HT-29 (cell line): ENCODE results near the gene FZD8. TPM values are rescaled to one million over a fixed set of nuclear protein-coding genes. Genes with fewer than 3 reads are reported as not detected.

Source experiments
- DNase-seq: peaks from one replicate; pipeline ENCODE4 v3.0.0-alpha.2; 2015; ENCODE audit warnings: low spot score
- total RNA-seq: library from RNA; depleted of rRNA; stranded (reverse); fragments of >200 nt; shearing (Covaris generic); gene quantifications from 2 replicates; pipeline ENCODE4 v1.2.3, GENCODE V29; 2014

FZD8 gene
- total RNA-seq, 1 experiment from 2014 or later = 0.99 TPM

- peak; percentile 79 for DNase-seq
Observed at GRCh38 chr10:35640951-35641675, 983 bp downstream of the FZD8 start.

DNA sequence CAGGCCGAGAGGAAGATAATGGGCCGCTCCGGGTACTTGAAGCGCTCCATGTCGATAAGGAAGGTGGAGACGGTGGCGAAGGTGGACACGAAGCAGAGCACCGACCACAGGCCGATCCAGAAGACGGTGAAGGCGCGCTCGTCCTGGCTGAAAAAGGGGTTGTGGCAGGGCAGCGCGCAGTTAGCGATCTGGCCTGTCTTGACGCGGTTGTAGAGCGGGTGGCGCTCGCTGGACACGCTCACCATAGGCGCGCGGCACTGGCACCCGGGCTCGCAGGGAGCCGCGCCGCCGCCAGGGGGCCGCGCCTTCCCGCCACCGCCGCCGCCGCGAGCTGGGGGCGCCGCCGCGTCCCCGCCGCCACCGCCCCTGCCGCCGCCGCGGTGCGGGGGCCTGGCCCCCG is 1.6 kb downstream of the FZD8 start:
- DNase-seq = peak; percentile 44

- DNase-seq = no peak
Observed at GRCh38 chr10:35639728-35640401, 2.2 kb downstream of the FZD8 start.

- no peak for DNase-seq
Observed at GRCh38 chr10:35639021-35639727, 2.9 kb downstream of the FZD8 start.

DNA sequence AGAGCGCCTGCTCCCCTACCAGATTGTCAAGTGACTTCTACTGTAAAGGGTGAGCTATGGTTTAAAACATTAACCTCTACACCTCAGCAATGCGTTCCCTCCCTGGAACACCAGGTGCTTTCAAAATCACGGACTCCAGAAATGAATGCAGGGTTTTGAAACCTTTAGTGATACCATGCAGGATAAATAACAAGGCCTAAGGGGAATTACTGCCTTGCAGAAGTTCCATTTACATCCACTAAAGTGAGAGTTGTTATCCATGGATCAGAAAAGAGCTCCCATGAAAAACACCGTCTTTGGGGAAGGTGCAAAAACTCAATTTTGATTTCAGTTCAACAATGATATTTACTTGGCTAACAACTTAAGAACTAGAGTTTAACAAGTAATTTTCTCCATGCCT is 4.0 kb downstream of the FZD8 start:
- no peak for DNase-seq

DNA sequence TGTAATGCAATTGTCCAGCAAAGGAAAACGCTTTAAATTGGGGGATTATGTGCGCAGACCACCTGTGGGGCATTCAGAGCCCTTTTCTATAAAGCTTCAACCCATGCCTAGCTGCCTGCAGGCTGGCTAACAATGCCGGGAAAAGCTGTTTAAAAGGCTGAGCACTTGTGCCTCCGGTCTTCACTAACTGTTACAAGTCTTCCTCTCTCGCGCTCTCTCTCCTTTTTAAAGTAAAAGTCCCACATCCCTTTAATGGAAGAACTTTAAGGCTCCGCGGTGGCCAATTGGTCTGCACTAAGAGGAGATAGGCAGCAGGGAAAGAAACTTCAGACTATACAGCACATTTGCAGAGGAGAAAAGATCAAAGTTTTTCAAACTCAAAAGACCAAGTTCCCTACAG is 4.6 kb downstream of the FZD8 start:
- no peak for DNase-seq

DNA sequence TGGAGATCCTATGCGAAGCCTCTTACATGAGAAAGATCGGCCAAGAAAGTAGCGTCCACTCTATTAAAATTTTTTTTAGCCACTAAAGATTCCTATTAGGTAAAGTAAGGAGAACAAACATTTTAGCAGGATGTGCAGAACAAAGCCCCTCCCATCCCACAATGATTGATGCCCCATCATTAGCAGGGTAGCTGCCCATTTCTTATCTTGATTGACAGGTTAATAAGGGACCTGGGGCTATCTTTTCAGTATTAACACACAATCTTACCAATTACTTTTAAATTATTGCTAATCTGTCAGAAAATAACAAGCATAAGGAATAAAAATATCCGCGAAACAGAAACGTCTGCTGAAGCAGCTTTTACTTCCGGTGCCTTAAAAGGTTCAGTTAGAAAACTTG is 5.1 kb downstream of the FZD8 start:
- DNase-seq = no peak

DNA sequence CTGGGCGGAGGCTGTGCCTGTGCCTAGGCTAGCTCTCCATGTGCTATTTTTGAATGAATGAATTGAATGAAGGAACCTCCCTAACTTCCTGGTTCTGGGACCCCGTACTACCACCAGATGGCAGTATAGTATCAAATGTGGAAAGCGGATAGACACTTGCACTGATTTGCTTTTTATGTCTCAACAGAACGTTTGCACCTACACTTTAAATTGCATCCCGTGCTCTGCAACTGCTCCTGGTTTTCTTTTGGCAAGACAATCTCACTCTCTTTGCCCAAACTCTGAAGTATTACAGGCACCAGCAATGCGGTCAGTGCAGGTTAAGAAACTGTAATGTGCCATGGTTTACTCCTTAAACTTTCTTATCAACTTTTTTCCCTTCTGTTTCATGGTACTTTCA is 6.5 kb downstream of the FZD8 start:
- peak; percentile 73 for DNase-seq

DNA sequence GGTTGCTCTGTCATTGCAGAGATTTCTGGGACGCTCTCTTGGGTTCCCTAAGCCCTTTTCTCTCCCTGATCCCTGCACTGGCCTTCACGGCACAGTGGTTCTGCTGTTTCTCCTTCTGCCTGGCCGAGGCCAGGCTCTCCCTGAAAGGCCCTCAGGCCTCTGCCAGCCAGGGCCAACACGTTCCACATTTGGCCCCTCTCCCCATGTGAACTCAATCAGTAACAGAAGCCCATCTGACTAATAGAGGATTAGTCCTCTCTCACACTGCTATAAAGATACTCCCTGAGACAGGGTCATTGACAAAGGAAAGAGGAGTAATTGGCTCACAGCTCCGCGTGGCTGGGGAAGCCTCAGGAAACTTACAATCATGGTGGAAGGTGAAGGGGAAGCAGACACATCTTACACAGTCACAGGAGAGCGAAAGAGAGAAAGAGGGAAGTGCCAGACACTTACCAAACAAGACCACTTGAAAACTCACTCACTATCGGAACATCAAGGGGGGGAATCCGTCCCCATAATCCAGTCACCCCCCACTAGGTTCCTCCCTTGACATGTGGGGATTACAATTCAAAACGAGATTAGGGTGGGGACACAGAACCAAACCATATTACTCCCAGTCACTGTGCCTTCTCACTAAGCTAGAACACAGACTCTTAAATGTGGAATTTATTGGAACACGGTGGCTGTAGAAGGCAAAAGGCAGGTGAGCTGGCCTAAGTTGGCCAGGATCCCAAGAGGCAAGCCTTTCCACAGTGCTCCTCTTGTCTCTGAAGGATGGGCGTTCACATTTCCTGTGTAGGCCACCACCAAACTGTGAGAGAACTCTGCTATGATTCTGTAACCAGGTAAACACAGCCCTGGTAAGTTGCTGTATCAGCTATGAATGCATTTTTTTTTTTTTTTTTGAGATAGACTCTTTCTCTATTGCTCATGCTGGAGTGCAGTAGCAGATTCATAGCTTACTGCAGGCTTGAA is 8.8 kb downstream of the FZD8 start:
- DNase-seq = no peak

DNA sequence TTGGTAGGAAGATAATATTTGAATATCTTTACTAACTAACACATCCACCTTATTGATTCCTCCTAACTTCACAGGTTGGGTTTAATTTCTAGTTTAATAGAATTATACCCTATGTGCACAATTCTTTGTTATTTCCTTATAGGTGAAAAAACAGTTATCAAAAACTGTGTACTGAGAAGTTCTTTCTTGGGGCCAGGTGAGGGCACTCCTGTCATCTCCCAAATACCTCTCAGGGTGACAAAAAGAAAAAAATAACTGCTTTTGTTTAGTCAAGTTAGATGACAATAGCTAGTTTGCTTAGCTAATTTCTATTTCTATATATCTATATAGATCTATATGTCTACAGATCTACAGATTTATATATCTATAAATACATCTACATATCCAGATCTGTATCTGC is 10.1 kb downstream of the FZD8 start:
- no peak for DNase-seq

DNA sequence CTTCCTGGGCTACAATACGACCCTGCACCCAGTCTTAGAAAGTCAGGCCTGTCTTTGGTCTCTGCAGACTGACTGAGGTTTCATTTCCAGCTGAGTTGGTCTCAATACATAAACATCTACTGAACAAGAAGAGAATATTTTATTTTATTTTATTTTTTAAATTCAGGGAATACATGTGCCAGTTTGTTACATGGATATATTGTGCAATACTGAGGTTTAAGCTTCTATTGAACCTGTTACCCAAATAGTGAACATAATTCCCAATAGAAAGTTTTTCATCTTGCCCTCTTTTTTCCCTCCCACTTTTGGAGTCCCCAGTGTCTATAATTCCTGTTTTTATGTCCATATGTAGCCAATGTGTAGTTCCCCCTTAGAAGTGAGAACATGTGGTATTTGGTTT is 10.7 kb downstream of the FZD8 start:
- no peak for DNase-seq

- no peak for DNase-seq
Observed at GRCh38 chr10:35626971-35627507, 15.1 kb downstream of the FZD8 start.

DNA sequence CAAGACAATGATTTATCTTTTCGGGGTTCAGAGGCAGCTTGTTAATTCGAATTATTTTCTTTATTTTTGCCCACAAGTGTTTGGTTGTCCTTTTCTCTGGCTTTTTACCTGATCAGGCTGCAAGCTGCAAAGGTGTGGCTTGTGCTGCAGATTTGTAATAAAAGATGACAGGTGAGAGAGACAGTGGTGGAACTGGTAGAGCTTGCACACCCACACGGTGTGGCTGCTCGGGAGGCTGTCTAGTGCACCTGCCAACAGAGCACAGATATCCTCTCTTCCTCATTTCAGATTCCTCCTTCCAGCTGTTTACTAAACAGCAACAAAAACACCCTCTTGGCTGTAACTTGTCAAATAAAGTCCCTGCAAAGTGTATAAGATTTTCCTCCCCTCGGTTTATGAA is 27.8 kb downstream of the FZD8 start:
- DNase-seq = no peak

DNA sequence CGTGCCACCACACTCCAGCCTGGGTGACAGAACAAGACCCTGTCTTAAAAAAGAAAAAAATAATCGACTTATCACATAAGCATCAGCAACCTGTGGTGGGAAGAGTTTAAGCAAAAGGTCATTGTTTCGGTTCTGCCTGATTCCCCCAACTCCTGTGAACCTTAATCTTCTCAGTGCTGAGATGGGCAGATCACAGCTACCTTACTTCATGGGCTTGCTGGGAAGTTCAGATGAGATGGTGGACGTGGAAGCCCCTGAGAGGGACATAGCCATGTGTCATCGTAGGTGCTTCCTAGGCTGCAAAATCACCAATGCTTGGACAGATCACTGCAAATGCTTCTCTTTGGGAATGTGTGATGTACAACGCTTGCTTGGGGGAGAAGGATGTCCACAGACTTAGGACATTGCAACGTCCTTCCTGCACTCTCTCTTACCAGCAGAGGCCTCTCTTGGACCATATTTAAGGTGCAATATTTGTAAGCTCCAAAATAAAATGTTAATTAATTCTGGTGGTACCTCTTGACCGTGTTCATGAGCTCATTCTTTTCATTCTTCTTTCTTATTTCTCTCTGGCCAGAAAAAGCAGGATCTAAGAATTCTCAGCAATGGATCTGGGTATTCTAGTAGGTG is 28.4 kb downstream of the FZD8 start:
- peak; percentile 29 for DNase-seq

GRCh38 chr10:35613107-35613440 is 29.0 kb downstream of the FZD8 start:
- no peak for DNase-seq

DNA sequence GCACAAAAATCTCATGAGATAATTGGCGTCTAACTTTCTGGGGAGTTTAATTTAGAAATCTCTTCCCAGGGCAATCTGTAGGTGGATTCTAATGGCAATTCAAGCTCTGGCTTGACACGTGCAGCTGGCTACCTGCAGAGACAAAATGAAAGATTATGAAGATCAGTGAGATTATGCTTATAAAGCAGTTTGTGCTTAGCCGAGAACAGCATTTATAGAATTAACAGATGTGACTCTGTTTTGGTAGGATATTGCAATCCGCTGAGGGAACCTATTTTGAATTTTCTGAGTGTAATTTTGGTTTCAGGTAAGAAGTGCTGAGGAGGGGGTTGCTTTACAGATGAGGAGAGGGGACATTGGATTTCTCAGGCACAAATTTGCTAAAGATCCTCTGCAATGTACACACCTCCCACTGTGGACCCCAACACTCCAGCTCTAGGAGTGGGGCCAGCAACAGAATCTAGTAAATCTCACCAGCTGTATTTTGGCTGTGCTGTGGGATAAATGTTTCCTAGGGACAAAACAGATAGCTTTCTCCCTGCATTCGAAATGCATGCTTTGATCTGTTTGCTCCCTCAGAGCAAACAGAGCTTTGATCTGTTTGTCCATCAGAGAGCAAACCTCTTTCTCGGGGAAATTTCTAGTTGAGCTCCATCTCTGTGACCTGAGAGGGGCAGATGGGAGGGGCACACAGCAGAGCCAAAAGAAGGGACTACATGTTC is 29.6 kb downstream of the FZD8 start:
- no peak for DNase-seq

DNA sequence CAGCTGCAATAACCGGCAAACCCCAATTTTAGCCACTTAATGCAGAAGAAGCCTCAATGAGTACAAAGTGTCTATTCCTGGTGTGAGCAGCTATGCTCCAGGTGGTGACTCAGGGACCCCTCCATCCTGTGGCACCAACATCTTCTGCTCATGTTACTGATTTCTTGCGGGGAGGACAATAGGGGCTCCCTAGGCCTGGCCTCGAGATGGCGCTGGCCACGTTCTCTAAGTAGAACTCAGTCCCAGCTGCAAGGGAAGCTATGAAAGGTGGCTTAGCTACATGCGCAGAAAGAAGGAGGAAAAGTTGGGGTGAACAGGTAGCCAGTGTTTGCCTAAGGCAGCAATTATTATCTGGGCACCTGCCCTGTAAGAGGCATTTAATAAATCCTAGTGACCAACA is 30.3 kb downstream of the FZD8 start:
- no peak for DNase-seq

- DNase-seq = no peak
Observed at GRCh38 chr10:35608328-35608672, 33.8 kb downstream of the FZD8 start.

- no peak for DNase-seq
Observed at GRCh38 chr10:35607475-35608327, 34.4 kb downstream of the FZD8 start.
